ENCODE measurements around the gene GPD2. TPM values are rescaled to one million over a fixed set of nuclear protein-coding genes. Genes with fewer than 3 reads are reported as not detected.

The GPD2 gene
- total RNA-seq, 2 donors from 2014 or later, result 20.0 to 24.9 TPM

DNA sequence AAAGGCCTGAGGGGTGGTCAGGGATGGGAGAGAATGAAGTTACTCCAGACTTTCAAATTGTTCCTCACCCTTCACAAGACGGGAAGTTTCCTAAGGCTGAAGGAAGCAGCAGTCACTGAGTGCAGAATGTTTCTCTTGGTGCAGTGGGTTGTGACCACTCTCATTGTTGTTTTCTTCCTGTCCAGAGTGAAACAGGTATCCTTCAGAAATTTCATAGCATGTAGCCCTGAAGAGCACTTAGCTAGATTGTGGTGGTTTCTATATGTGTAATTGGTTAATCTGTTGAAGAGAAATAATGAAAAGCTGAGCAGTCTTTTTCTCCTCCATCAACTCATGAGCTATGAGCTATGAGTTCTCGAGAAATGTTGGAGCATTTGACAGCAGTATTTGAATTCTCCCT, 96.8 kb downstream of the GPD2 start:
- no peak overlapping the region for H3K4me3 Mint-ChIP-seq
- peaks cover 12% of the 10 kb centered on the region for H3K4me1 Mint-ChIP-seq (ENCODE audit: low read depth)
- ATAC-seq (replicated peaks in 1 of 2) (no peak), DNase-seq (no peak)
- no peak overlapping the region for H3K27ac Mint-ChIP-seq
- no peaks in the 10 kb centered on the region for H3K9me3 Mint-ChIP-seq
- no peaks in the 10 kb centered on the region for H3K27me3 Mint-ChIP-seq (ENCODE audit: low read depth)
- peaks cover 0 to 2% of the 10 kb centered on the region in 2 donors for H3K36me3 Mint-ChIP-seq (ENCODE audit: insufficient read depth in 2 of 2)

DNA sequence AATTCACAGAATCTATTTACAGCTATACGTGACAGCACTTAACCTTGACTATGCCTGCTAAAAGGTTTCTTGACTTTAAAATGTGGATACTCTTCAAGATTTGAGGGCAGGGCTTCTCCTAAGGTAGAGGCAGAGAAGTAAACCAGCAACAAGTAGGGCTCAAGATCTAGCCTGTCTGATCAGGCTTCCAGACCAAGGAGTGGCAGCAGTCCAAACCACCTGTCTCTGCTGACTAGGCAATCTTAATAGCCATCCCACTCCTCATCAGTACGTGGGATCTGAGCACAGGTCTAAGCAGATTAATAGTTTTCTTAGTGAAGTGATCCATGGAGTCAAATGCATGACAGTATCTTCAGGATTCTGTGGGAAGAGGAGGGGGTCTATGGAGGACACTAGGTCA, 100.4 kb downstream of the GPD2 start:
- Mint-ChIP-seq H3K4me3 (no peak overlapping the region), H3K9me3 (no peaks in the 10 kb centered on the region), H3K36me3 (ENCODE audit: insufficient read depth in 2 of 2) (peaks cover 0 to 2% of the 10 kb centered on the region in 2 donors), H3K4me1 (ENCODE audit: low read depth) (peaks cover 34% of the 10 kb centered on the region), H3K27me3 (ENCODE audit: low read depth) (no peaks in the 10 kb centered on the region), H3K27ac (no peak overlapping the region)
- no peak for ATAC-seq (replicated peaks in 1 of 2)
- no peak for DNase-seq

DNA sequence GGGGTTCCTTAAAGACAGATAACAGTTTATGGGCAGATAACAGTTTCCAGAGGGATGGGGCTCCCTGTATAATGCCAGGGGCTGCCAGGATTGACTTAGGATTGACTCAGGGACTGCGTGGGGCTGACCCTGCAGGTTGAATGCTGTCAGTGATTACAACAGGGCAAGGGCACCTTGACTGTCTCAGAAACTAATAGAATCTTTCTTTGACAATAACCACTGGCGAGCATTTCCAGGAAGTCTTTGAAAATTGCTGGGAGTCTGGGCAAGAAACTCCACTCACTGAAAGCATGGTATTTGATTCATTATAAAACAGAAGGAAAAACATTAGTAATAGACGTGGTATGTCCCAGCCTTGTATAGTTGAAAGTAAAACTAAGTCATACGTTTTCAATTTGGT, 101.0 kb downstream of the GPD2 start:
- ATAC-seq (replicated peaks in 1 of 2) (no peak), DNase-seq (no peak)
- no peaks in the 10 kb centered on the region for H3K27me3 Mint-ChIP-seq (ENCODE audit: low read depth)
- H3K36me3 Mint-ChIP-seq (ENCODE audit: insufficient read depth in 2 of 2), result peaks cover 0 to 2% of the 10 kb centered on the region in 2 donors
- no peak overlapping the region for H3K4me3 Mint-ChIP-seq
- H3K27ac Mint-ChIP-seq, result no peak overlapping the region
- no peaks in the 10 kb centered on the region for H3K9me3 Mint-ChIP-seq
- H3K4me1 Mint-ChIP-seq (ENCODE audit: low read depth), result peaks cover 34% of the 10 kb centered on the region

DNA sequence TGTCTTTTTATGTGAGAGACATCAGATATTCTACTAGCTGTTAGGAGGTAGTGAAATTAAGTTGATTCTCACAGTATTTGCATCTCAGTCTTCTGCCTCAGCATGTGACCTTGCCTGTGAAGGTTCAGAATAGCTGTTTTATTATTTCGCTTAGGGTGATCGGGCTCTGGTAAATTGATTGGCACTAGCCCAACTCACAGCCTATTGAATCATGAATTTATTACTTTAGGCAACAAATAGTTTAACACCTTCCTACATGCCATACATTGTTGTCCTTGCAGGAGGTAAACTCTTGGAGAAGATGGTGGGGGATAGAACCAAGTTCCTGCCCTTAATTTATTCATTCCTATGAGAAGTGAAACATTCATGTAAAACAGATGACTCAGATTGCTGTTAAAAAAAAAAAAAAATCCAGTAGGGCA, 101.9 kb downstream of the GPD2 start:
- Mint-ChIP-seq H3K27me3 (ENCODE audit: low read depth) (no peaks in the 10 kb centered on the region), H3K9me3 (no peaks in the 10 kb centered on the region), H3K4me1 (ENCODE audit: low read depth) (peaks cover 34% of the 10 kb centered on the region), H3K4me3 (peak overlapping the region in 1 of 2 donors; percentile 13), H3K27ac (no peak overlapping the region), H3K36me3 (ENCODE audit: insufficient read depth in 2 of 2) (peaks cover 0 to 3% of the 10 kb centered on the region in 2 donors)
- ATAC-seq (replicated peaks in 1 of 2) (no peak), DNase-seq (no peak)

DNA sequence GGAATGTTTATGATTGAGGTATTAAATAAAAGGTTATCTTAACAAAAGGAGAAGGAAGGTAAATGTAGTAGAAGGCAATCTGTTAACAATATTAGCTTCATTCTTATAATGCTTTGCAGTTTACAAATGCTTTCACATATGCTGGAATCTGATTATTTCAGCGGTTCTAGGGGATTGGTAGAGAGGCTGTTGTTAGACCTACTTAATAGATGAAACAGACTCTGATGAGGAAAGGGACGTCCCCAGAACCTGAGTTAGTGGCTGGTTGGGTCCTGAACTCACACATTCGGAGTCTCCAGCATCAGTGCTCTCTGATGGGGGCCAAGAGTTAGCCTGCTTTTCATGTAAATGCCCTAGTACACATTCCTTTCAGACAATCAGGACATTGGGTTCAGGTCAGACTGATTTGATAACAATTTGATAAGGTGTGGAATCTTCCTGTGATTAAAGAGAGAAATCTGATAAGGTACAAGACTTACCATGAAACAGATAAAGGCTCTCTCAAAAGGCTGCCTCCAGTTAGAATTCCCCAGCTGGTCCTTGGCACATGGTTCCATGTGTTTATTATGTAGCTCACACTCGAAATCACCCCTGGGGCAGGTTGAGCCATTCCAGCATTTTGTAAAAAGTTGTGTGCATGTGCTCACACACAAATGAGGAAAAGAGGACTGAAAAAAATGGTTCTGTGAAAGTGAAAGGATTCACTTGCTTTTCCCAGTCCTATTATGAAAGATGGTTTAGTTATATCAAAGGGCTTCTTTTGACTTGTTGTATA, 103.1 kb downstream of the GPD2 start:
- ATAC-seq (replicated peaks in 1 of 2), result no peak
- Mint-ChIP-seq H3K36me3 (ENCODE audit: insufficient read depth in 2 of 2) (peaks cover 2 to 3% of the 10 kb centered on the region in 2 donors), H3K27me3 (ENCODE audit: low read depth) (no peaks in the 10 kb centered on the region), H3K9me3 (no peaks in the 10 kb centered on the region), H3K4me3 (no peak overlapping the region), H3K27ac (no peak overlapping the region), H3K4me1 (ENCODE audit: low read depth) (peaks cover 34% of the 10 kb centered on the region)
- DNase-seq, result no peak

DNA sequence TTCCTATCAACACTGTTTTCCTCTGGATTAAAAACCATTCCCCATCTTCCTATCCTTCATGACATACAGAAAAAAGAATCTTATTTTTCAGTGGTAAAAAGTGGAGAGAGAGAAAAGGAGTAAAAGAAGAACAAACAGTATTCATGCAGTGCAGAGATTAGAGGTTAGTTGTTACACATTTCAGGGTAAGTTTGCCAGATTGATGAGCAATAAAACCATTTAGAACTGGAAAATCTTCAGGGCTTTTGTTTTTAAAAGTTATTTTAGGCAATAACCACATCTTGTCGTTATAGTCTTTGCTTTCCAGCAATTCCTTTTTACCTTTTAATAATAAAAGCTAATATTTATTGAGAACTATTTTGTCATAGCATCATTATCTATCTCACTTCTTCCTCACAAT, 104.5 kb downstream of the GPD2 start:
- Mint-ChIP-seq H3K4me3 (no peak overlapping the region), H3K4me1 (ENCODE audit: low read depth) (peaks cover 34% of the 10 kb centered on the region), H3K27me3 (ENCODE audit: low read depth) (no peaks in the 10 kb centered on the region), H3K27ac (no peak overlapping the region), H3K9me3 (no peaks in the 10 kb centered on the region), H3K36me3 (ENCODE audit: insufficient read depth in 2 of 2) (peaks cover 2 to 3% of the 10 kb centered on the region in 2 donors)
- DNase-seq, result no peak
- no peak for ATAC-seq (replicated peaks in 1 of 2)

DNA sequence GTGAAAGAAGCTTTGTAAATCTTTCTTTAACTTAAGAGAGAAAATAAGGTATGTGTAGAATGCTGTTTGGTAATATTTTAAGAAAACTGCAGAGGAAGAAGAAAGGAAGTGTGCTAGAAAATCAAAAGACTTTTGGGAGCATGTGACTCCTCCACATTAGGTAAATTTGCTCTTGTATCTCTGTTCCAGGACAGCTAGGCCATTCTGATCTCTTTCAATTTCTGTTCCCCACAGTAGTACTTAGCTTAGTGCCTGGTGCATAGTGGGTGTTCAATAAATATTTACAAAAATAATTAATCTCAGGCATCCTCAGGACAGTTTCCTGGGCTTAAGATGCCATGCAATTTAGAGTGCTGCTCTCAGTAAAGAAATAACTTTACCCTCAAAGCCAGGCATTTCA, 105.0 kb downstream of the GPD2 start:
- H3K36me3 Mint-ChIP-seq (ENCODE audit: insufficient read depth in 2 of 2), result peaks cover 2 to 3% of the 10 kb centered on the region in 2 donors
- ATAC-seq (replicated peaks in 1 of 2) (no peak), DNase-seq (no peak)
- no peaks in the 10 kb centered on the region for H3K9me3 Mint-ChIP-seq
- H3K27me3 Mint-ChIP-seq (ENCODE audit: low read depth), result no peaks in the 10 kb centered on the region
- no peak overlapping the region for H3K4me3 Mint-ChIP-seq
- H3K27ac Mint-ChIP-seq, result no peak overlapping the region
- peaks cover 34% of the 10 kb centered on the region for H3K4me1 Mint-ChIP-seq (ENCODE audit: low read depth)

DNA sequence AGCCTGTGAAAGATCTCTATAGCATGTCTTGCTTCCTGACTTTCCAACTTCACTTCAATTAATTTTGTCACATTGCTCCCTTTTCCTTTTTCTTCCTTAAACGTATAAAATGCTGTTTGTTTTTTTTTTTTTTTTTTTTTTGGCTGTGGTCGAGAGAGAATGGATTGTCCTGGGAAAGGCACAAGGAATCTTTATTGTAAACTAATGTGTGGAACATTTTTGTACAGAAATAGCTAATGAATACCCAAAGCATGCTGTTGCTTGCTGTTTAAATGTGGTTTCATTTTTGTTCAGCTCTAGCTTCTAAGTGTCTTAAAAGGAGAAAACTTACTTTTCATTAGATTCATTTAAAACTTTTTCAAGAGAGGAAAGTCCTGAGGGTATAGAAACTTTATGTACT, 105.5 kb downstream of the GPD2 start:
- Mint-ChIP-seq H3K27me3 (ENCODE audit: low read depth) (no peaks in the 10 kb centered on the region), H3K27ac (no peak overlapping the region), H3K4me3 (no peak overlapping the region), H3K9me3 (no peaks in the 10 kb centered on the region), H3K36me3 (ENCODE audit: insufficient read depth in 2 of 2) (peaks cover 2 to 3% of the 10 kb centered on the region in 2 donors), H3K4me1 (ENCODE audit: low read depth) (peaks cover 31% of the 10 kb centered on the region)
- DNase-seq, result no peak
- ATAC-seq (replicated peaks in 1 of 2), result no peak

DNA sequence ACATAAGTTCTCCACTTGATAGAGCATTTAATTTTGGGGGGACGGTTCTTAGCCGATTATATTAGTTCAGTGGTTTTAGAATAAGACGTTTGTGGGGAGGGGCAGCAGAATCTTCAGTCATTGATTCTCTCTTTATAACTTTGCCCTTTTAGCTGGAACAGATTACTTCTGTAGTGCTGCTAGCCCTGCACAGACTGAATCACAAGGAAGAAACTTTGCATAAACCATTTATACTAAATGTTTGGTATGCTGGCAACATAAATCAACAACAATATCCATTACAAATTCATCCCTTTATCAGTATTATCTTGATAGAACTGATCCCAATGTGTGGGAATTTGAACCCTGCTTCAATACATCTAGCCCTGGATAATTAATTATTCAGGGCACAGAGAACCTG, 112.2 kb downstream of the GPD2 start:
- no peaks in the 10 kb centered on the region for H3K9me3 Mint-ChIP-seq
- no peak overlapping the region for H3K27ac Mint-ChIP-seq
- no peaks in the 10 kb centered on the region for H3K27me3 Mint-ChIP-seq (ENCODE audit: low read depth)
- H3K36me3 Mint-ChIP-seq (ENCODE audit: insufficient read depth in 2 of 2), result peaks cover 0 to 1% of the 10 kb centered on the region in 2 donors
- ATAC-seq (replicated peaks in 1 of 2) (no peak), DNase-seq (no peak)
- no peaks in the 10 kb centered on the region for H3K4me1 Mint-ChIP-seq (ENCODE audit: low read depth)
- no peak overlapping the region for H3K4me3 Mint-ChIP-seq

DNA sequence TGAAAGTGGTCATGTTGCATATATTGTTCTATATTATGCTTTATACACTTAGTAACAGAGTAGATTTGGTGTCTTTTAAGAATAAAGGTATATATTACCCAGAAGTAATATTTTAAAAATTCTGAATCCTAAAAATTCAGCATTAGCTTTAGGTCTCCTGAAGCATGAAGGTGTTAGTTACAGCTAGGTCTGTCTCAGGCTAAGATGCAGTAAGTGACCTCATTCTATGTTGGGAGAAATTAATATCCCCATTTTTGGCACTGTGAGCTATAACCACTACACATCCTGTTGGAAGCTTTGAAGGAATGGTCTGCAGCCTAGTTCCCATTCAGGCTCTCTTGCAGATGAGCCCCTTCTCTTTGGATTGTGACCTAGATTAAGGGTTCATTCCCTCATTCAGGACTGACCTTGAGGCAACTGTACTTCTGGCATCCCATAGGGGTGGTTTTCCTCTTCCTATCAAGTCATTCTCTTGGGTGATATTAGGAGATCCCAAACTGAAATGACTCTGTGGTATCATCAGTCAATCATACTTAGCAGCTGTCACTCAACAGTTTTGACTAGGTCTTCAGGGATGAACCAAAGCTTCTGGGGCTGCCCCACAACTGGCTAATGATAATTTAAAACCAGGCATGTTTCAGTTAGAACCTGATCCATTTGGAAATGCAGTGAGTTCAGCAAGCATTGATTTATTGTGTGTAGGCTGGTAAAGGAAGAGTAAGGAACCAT, 117.7 kb downstream of the GPD2 start:
- Mint-ChIP-seq H3K4me1 (ENCODE audit: low read depth) (no peaks in the 10 kb centered on the region), H3K4me3 (no peak overlapping the region), H3K27me3 (ENCODE audit: low read depth) (no peaks in the 10 kb centered on the region), H3K36me3 (ENCODE audit: insufficient read depth in 2 of 2) (peaks cover 3 to 4% of the 10 kb centered on the region in 2 donors), H3K9me3 (no peaks in the 10 kb centered on the region), H3K27ac (peak overlapping the region; percentile 56)
- no peak for ATAC-seq (replicated peaks in 1 of 2)
- DNase-seq, result no peak

DNA sequence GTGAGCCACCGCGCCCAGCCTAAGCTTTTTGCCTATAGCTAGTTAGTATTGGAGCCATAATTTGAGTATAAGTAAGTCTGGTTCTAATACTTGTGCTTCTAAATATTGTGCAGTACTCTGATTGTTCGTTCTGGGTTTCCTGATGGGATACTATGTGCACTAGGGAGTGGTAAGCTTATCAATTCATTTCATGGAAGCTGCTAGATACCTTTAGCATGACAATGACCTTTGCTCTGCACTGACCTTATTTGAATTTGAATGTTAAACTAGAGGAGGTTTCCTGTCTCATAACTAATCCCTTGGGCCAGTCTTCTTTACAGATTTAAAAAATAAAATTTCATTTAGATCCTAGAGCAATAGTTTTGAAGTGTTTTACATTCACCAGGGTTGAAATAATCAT, 125.1 kb downstream of the GPD2 start:
- Mint-ChIP-seq H3K9me3 (no peaks in the 10 kb centered on the region), H3K4me3 (no peak overlapping the region), H3K27me3 (ENCODE audit: low read depth) (no peaks in the 10 kb centered on the region), H3K36me3 (ENCODE audit: insufficient read depth in 2 of 2) (peaks cover 3 to 4% of the 10 kb centered on the region in 2 donors), H3K4me1 (ENCODE audit: low read depth) (peaks cover 7% of the 10 kb centered on the region), H3K27ac (no peak overlapping the region)
- DNase-seq, result no peak
- ATAC-seq (replicated peaks in 1 of 2), result no peak

DNA sequence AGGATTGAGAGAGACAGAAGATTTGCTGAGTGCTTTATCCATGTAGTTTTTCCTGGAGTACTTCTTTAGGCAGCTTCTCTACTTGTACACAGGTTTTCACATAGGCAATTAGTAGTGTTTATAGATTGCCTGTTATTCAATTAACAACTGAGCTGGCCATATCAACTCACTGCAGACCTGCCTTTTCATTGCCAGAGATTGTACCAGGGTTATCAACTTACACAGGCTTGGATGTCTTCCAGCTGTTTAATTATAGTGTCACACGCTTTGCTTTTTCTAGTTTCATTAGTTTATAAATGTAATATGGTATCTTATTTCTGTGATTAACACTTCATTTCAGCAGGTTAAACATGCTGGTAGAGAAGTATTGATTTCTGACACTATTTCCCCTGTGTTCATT, 125.9 kb downstream of the GPD2 start:
- DNase-seq (no peak), ATAC-seq (replicated peaks in 1 of 2) (no peak)
- no peak overlapping the region for H3K27ac Mint-ChIP-seq
- H3K27me3 Mint-ChIP-seq (ENCODE audit: low read depth), result no peaks in the 10 kb centered on the region
- H3K4me3 Mint-ChIP-seq, result no peak overlapping the region
- H3K9me3 Mint-ChIP-seq, result no peaks in the 10 kb centered on the region
- peaks cover 3 to 4% of the 10 kb centered on the region in 2 donors for H3K36me3 Mint-ChIP-seq (ENCODE audit: insufficient read depth in 2 of 2)
- peaks cover 7% of the 10 kb centered on the region for H3K4me1 Mint-ChIP-seq (ENCODE audit: low read depth)

DNA sequence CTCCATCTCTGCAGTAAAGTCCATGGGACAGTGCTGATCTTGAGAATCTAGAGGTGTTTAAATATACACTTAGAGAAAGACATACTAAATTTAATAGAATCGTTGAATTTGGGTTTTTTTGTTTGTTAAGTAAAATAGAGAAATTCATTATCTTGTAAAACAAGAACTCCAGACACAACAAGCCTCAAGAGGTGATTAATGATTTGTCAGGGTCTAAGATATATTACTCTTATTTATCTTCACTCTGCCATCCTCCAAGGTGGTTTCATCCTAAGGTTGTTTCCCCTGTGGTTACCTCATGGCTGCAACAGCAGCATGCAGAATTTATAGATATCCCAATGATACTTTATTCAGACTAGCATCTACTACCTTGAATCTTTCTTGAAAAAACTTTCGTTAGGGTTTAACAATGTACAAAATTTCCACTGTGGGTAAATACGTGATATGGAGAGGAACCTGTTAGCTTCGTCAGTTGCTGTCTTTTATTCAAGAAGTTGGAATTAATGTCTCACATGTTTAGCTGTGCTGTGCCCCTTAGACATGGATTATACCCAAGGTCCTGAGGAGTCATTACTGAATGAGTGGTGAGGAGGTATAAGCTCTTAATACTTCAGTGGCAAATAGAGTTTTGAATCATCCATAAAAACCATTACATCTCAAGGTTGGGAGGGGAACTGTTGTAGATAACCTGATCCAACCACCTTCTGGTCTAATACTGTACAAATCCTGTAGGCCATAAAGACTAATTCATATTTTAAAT, 128.0 kb downstream of the GPD2 start:
- no peak for DNase-seq
- Mint-ChIP-seq H3K36me3 (ENCODE audit: insufficient read depth in 2 of 2) (no peaks in the 10 kb centered on the region), H3K9me3 (no peaks in the 10 kb centered on the region), H3K27me3 (ENCODE audit: low read depth) (no peaks in the 10 kb centered on the region), H3K27ac (no peak overlapping the region), H3K4me3 (no peak overlapping the region), H3K4me1 (ENCODE audit: low read depth) (peaks cover 7% of the 10 kb centered on the region)
- ATAC-seq (replicated peaks in 1 of 2), result no peak
